PC-3 (cell line): Measurements from ENCODE around the gene KRTAP3-2. TPM values are rescaled to one million over a fixed set of nuclear protein-coding genes. Genes with fewer than 3 reads are reported as not detected.

ENCODE experiments used
- ATAC-seq: fragments of 200-7000 bp; cut with Tn5 transposase; 2 replicates; pipeline ENCODE4 v1.9.1; 2020; ENCODE audit warnings: mild to moderate bottlenecking, moderate library complexity
- BruUV-seq: library from RNA; stranded (reverse); fragments of 400-500 nt; replicated peaks from 2 replicates; lab custom pipeline; 2021; lab: Mats Ljungman, UMichigan
- CTCF ChIA-PET: fragments of 300-600 bp; sonication (Branson Sonifier 250); formaldehyde crosslinking; loops from one replicate; lab custom pipeline; 2022; ENCODE audit warnings: antibody characterized with exemption; lab: Charles Lee
- POLR2A ChIA-PET: fragments of 300-600 bp; sonication (Branson Sonifier 250); formaldehyde crosslinking; loops from one replicate; lab custom pipeline; 2022; ENCODE audit warnings: antibody characterized with exemption; ENCODE audit not compliant: unreplicated experiment; lab: Charles Lee
- DNase-seq: peaks from one replicate; pipeline ENCODE4 v3.0.0-alpha.2; 2015
- H2AFZ ChIP-seq: fragments of 300-600 bp; sonication (generic); 2 replicates; pipeline ENCODE4 v1.6.0; 2016; ENCODE audit warnings: antibody characterized with exemption, low read length
- H3F3A ChIP-seq: fragments of 300-600 bp; sonication (generic); one replicate; pipeline ENCODE4 v1.6.0; 2017; ENCODE audit warnings: antibody characterized with exemption, low read length, control low read depth, mild to moderate bottlenecking; ENCODE audit not compliant: unreplicated experiment
- H3K27ac ChIP-seq: fragments of 300-600 bp; sonication (generic); 2 replicates; pipeline ENCODE4 v1.5.1; 2016; ENCODE audit warnings: mild to moderate bottlenecking, low read length
- H3K27me3 ChIP-seq: fragments of 300-600 bp; sonication (generic); 2 replicates; pipeline ENCODE4 v1.6.1; 2016; ENCODE audit warnings: low read length, mixed read lengths
- H3K36me3 ChIP-seq: fragments of 300-600 bp; sonication (generic); 2 replicates; pipeline ENCODE4 v1.6.1; 2016; ENCODE audit warnings: low read depth, mixed run types, low read length, mixed read lengths
- H3K4me1 ChIP-seq: fragments of 300-600 bp; sonication (generic); 2 replicates; pipeline ENCODE4 v1.5.1; 2016; ENCODE audit warnings: low read length; ENCODE audit not compliant: insufficient read depth
- H3K4me2 ChIP-seq: fragments of 300-600 bp; sonication (generic); 2 replicates; pipeline ENCODE4 v1.6.0; 2016; ENCODE audit warnings: low read length
- H3K4me3 ChIP-seq: fragments of 300-600 bp; sonication (generic); 2 replicates; pipeline ENCODE4 v1.5.1; 2016; ENCODE audit warnings: mild to moderate bottlenecking, low read length, mixed read lengths
- H3K79me2 ChIP-seq: fragments of 300-600 bp; sonication (generic); 2 replicates; pipeline ENCODE4 v1.6.1; 2017; ENCODE audit warnings: low read length, mixed read lengths
- H3K9ac ChIP-seq: fragments of 300-600 bp; sonication (generic); 2 replicates; pipeline ENCODE4 v1.6.0; 2016; ENCODE audit warnings: mild to moderate bottlenecking, low read length
- H3K9me2 ChIP-seq: fragments of 300-600 bp; sonication (generic); replicated peaks from 2 replicates; pipeline ENCODE4 v1.6.1; 2016; ENCODE audit warnings: mixed run types, low read length, mixed read lengths
- H3K9me3 ChIP-seq: fragments of 300-600 bp; sonication (generic); 2 replicates; pipeline ENCODE4 v1.6.1; 2016; ENCODE audit warnings: low read length, mixed read lengths
- H4K20me1 ChIP-seq: fragments of 300-600 bp; sonication (generic); 2 replicates; pipeline ENCODE4 v1.6.1; 2016; ENCODE audit warnings: low read length, mixed read lengths
- CTCF ChIP-seq: fragments of 300-600 bp; sonication (generic); conservative IDR thresholded peaks from 2 replicates; pipeline ENCODE4 v1.5.1; 2017; ENCODE audit warnings: antibody characterized with exemption, low read depth, mild to moderate bottlenecking, low read length
- EZH2 ChIP-seq: fragments of 300-600 bp; sonication (generic); IDR thresholded peaks from one replicate; pipeline ENCODE4 v1.6.1; 2017; ENCODE audit warnings: antibody characterized with exemption, mild to moderate bottlenecking, low read length; ENCODE audit not compliant: unreplicated experiment
- EZH2phosphoT487 ChIP-seq: fragments of 300-600 bp; sonication (generic); IDR thresholded peaks from 2 replicates; pipeline ENCODE4 v1.6.1; 2018; ENCODE audit warnings: mild to moderate bottlenecking, antibody characterized with exemption, low read length, borderline replicate concordance
- intact Hi-C: fragments of 100-400 bp; cut with micrococcal nuclease; formaldehyde crosslinking; loops from 2 replicates; pipeline ENCODE4 v1.9.0; 2023
- total RNA-seq: library from RNA; depleted of rRNA; stranded (reverse); fragments of >200 nt; gene quantifications from 2 replicates; pipeline ENCODE4 v1.2.3, GENCODE V29; 2014

The KRTAP3-2 gene
- total RNA-seq, 1 experiment from 2014 or later: not detected

GRCh38 chr17:40981115-40981514, 18.6 kb downstream of the KRTAP3-2 start:
- Histone ChIP-seq H3K27ac (no peak overlapping the region), H2AFZ (no peak overlapping the region), H3K4me1 (peaks cover 6% of the 10 kb centered on the region; the same call in 1 of the 2 replicates), H3K4me3 (no peak overlapping the region), H3K9me2 (no peaks in the 10 kb centered on the region), H3K79me2 (no peaks in the 10 kb centered on the region), H4K20me1 (no peaks in the 10 kb centered on the region), H3K27me3 (no peaks in the 10 kb centered on the region), H3F3A (no peaks in the 10 kb centered on the region), H3K36me3 (no peaks in the 10 kb centered on the region), H3K9ac (no peak overlapping the region), H3K9me3 (no peaks in the 10 kb centered on the region), H3K4me2 (no peak overlapping the region)
- intact Hi-C loops: no loop called here
- no TSS peak for BruUV-seq
- DNase-seq: no peak
- TF ChIP-seq EZH2 (no peak), EZH2phosphoT487 (no peak), CTCF (no peak)
- ChIA-PET POLR2A (no interaction called here), CTCF (no interaction called here)
- no peak for ATAC-seq

DNA sequence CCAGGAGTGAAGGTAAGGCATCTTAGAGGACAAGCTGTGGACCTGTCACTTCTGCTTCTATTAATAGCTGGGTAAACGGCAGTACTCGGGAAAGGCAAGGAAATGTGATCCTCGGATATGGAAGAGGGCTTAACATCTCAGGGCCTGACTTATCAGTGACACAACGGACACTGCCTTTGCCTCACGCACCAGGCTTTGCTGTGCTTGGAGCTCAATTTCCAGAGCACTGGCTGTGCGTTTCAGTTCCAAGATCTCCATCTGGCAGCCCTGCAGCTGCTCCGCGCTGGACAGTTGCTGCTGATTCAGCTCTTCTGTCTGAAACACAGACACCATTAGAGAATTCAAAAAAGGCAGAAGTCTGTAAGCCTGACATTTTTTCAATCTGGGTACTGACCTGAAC, 19.1 kb downstream of the KRTAP3-2 start:
- Histone ChIP-seq H3F3A (no peaks in the 10 kb centered on the region), H3K36me3 (no peaks in the 10 kb centered on the region), H3K27ac (no peak overlapping the region), H4K20me1 (no peaks in the 10 kb centered on the region), H2AFZ (no peak overlapping the region), H3K9me2 (no peaks in the 10 kb centered on the region), H3K4me1 (peaks cover 6% of the 10 kb centered on the region; the same call in 1 of the 2 replicates), H3K27me3 (no peaks in the 10 kb centered on the region), H3K79me2 (no peaks in the 10 kb centered on the region), H3K4me3 (no peak overlapping the region), H3K4me2 (no peak overlapping the region), H3K9me3 (no peaks in the 10 kb centered on the region), H3K9ac (no peak overlapping the region)
- no TSS peak for BruUV-seq
- DNase-seq: no peak
- intact Hi-C loops: no loop called here
- no peak for TF ChIP-seq EZH2phosphoT487
- no peak for TF ChIP-seq EZH2
- ATAC-seq: no peak
- CTCF ChIA-PET: no interaction called here
- POLR2A ChIA-PET: no interaction called here

DNA sequence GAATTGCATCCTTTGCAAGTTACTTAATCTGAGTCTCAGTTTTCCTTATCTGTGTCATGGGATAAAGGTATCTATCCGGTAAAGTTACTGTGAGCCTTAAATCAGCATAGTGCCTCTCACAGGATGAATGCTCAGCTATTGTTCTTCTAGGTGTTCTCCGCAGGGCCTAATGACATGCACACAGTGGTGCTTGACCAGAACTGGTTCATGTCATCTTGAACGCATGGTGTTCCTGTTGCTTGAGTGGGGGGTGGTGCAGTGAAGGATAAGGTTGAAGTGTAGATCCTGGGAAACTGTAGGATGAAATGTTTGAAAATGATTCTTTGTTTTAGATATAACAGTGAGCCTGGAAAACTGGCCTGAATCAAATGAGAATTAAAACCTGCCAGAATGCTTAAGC, 19.6 kb downstream of the KRTAP3-2 start:
- CTCF ChIA-PET: no interaction called here
- H4K20me1 ChIP-seq: no peaks in the 10 kb centered on the region

More for the DNA sequence above, 19.6 kb downstream of the KRTAP3-2 start:
- Histone ChIP-seq H3K79me2 (no peaks in the 10 kb centered on the region), H3K4me1 (peaks cover 6% of the 10 kb centered on the region; the same call in 1 of the 2 replicates), H3K4me3 (no peak overlapping the region), H3K27me3 (no peaks in the 10 kb centered on the region), H3K9ac (no peak overlapping the region), H3K9me2 (no peaks in the 10 kb centered on the region), H2AFZ (no peak overlapping the region), H3K27ac (no peak overlapping the region), H3K36me3 (no peaks in the 10 kb centered on the region), H3K9me3 (no peaks in the 10 kb centered on the region), H3F3A (no peaks in the 10 kb centered on the region), H3K4me2 (no peak overlapping the region)
- ATAC-seq (no peak), DNase-seq (no peak)
- POLR2A ChIA-PET: no interaction called here
- BruUV-seq: no TSS peak
- intact Hi-C loops: no loop called here
- TF ChIP-seq EZH2 (no peak), CTCF (no peak), EZH2phosphoT487 (no peak)
